Measurements from ENCODE around the gene LGR5.

GRCh38 chr12:71589478-71589881, 149.9 kb downstream of the LGR5 start:
- TF ChIP-seq CTCF (conservative IDR thresholded peaks at IDR 0.05 in 1 of 2, IDR thresholded peaks at IDR 0.05 in 1 of 2; ENCODE audit: low read depth in 1 of 2, low read length in 2 of 2) (no peak), EZH2 (IDR thresholded peaks at IDR 0.05; ENCODE audit: low read length, missing control alignments) (no peak)
